Lower leg skin (tissue), 4 donors: ENCODE data around the gene WFDC12. TPM values are rescaled to one million over a fixed set of nuclear protein-coding genes. Genes with fewer than 3 reads are reported as not detected.

ENCODE experiments used
- DNase-seq, 2 donors: peaks; one replicate each; pipeline ENCODE4 v3.0.0-alpha.2; 2019; ENCODE audit warnings: low spot score in 2 of 2
- H3K4me3 ChIP-seq: fragments of 200-600 bp; sonication (generic); 2 replicates; pipeline ENCODE4 v1.5.1; 2017; ENCODE audit warnings: mild to moderate bottlenecking, low read depth; ENCODE audit not compliant: poor library complexity, severe bottlenecking
- POLR2A ChIP-seq, 2 donors: fragments of 450-650 bp; IDR thresholded peaks; one replicate each; pipeline ENCODE4 v1.6.1; 2016 to 2017; ENCODE audit warnings: antibody characterized with exemption in 2 of 2, mild to moderate bottlenecking in 1 of 2, moderate library complexity in 1 of 2
- WGBS, 2 donors: methylation state at CpG; one replicate each; pipeline ENCODE4 v1.1.5; 2018; 5-methylcytosine and 5-hydroxymethylcytosine counted together
- intact Hi-C: fragments of 100-400 bp; cut with DNase I; formaldehyde crosslinking; loops from one replicate; pipeline ENCODE4 v1.15.0; 2023; ENCODE audit warnings: low total_unique reads
- total RNA-seq, 4 donors: library from RNA; depleted of rRNA; stranded (reverse); fragments of >200 nt; gene quantifications; one replicate each; pipeline ENCODE4 v1.1.0, GENCODE V29; 2016
- TF ChIP-seq, protein P1 (sequence below), 3 donors: fragments of 450-650 bp; IDR thresholded peaks; one replicate each; pipeline ENCODE4 v1.5.1; 2016; ENCODE audit warnings: antibody characterized with exemption in 3 of 3, mild to moderate bottlenecking in 3 of 3, moderate library complexity in 2 of 3

The WFDC12 gene
- total RNA-seq, 4 donors from 2014 or later: 5.0 to 13.5 (median 9.4) TPM

DNA sequence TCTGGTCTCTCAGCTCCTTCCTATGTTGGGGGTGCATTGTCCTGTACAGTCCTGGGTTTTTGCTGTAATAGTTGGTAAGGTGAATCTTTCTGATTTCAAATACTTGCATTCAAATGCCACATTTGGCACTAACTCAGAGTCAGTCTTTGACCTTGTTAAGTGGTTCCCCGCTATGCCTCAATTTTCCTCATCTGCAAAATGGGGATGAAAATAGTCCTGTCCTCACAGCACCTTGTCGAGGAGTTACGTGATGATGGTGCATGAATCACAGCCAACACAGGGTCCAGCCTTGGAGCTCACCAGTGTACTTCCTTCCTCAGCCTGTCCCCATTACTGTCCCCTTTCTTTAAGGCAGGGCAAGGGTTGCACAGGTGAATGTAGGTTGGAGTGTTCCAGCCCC, 10.4 kb downstream of the WFDC12 start:
- no peak overlapping the region for H3K4me3 ChIP-seq
- no peak for DNase-seq
- intact Hi-C loops: no loop called here
- TF ChIP-seq, protein P1, sequence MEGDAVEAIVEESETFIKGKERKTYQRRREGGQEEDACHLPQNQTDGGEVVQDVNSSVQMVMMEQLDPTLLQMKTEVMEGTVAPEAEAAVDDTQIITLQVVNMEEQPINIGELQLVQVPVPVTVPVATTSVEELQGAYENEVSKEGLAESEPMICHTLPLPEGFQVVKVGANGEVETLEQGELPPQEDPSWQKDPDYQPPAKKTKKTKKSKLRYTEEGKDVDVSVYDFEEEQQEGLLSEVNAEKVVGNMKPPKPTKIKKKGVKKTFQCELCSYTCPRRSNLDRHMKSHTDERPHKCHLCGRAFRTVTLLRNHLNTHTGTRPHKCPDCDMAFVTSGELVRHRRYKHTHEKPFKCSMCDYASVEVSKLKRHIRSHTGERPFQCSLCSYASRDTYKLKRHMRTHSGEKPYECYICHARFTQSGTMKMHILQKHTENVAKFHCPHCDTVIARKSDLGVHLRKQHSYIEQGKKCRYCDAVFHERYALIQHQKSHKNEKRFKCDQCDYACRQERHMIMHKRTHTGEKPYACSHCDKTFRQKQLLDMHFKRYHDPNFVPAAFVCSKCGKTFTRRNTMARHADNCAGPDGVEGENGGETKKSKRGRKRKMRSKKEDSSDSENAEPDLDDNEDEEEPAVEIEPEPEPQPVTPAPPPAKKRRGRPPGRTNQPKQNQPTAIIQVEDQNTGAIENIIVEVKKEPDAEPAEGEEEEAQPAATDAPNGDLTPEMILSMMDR (IDR thresholded peaks at IDR 0.05): no peak
- no peak for TF ChIP-seq POLR2A (IDR thresholded peaks at IDR 0.05)
- WGBS, 2 donors: 64 to 70% methylated on average over 3 of the region's 3 CpGs

DNA sequence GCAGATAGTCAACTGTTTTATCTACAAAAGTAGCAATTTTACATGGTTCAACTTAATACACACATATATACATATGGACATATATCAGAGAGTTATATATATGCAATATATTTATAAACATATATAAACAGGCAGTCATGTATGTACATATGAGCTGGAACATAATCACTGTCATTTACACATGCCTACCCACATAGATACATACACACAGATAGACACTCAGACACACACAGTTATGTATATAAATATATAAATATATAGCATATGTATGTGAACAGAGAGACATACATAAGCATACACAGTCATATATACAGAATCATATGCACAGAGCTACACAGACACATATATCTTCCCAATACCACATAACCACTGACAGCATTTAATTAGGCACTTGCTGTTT, 11.5 kb downstream of the WFDC12 start:
- intact Hi-C loops: no loop called here
- DNase-seq: no peak
- H3K4me3 ChIP-seq: no peak overlapping the region
- TF ChIP-seq, protein P1 (IDR thresholded peaks at IDR 0.05): no peak
- no peak for TF ChIP-seq POLR2A (IDR thresholded peaks at IDR 0.05)

DNA sequence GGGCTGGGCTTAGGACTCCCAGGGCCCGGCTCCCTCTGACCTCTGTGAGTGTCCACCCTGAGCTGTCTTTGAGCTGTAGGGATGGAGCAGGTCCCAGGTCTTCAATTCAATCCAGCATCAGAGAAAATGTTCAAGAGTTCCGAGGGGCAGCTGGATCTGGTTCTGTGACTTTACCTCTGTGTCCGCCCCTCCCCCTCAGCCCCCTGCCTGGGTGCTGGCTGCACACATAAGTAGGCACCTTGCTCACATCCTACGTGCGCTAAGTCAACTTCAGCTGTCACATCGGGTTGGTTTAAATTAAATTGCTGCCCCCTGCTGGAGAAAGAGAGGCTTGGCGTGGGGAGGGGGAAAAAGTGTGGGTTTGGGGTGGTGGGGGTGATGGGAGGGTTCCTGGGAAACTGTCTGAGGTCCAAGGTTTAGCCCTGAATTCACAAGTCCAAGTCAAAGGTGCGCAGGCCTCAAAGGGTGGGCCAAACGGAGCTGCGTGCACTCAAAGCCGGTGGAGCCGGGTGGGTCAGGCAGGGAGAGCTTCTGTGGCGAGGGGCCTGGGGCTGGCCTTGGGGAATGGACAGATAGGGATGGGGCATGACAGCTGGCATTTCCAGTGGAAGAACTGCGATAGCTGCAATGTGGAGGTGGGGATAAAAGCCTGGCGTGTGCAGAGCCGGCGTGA, 12.3 kb downstream of the WFDC12 start:
- no peak for DNase-seq
- intact Hi-C loops: no loop called here
- no peak overlapping the region for H3K4me3 ChIP-seq
- no peak for TF ChIP-seq POLR2A (IDR thresholded peaks at IDR 0.05)
- TF ChIP-seq, protein P1 (IDR thresholded peaks at IDR 0.05): no peak
- 44 to 57% methylated on average over 17 of the region's 17 CpGs for WGBS, 2 donors

DNA sequence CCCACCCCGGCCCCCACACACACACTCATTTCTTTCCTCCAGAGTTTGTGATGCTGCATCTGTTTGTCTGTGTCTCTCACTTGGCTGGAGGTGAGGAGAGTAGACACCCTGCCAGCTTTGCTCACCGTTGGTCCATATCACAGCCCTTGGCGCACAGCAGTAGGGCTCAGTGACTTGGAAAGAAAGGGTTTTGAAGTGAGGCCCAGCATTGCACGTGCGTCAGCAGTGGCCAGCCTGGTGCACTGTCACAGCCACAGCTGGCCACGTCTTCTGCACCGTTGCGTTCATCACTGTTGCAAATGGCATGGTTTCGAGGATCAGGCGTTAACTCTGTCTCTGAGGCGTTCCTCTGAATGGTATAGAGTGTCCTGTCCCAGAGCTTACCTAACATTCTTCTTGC, 13.0 kb downstream of the WFDC12 start:
- intact Hi-C loops: no loop called here
- TF ChIP-seq, protein P1 (IDR thresholded peaks at IDR 0.05): no peak
- no peak for TF ChIP-seq POLR2A (IDR thresholded peaks at IDR 0.05)
- WGBS, 2 donors: 76 to 81% methylated on average over 11 of the region's 11 CpGs
- no peak overlapping the region for H3K4me3 ChIP-seq
- no peak for DNase-seq

DNA sequence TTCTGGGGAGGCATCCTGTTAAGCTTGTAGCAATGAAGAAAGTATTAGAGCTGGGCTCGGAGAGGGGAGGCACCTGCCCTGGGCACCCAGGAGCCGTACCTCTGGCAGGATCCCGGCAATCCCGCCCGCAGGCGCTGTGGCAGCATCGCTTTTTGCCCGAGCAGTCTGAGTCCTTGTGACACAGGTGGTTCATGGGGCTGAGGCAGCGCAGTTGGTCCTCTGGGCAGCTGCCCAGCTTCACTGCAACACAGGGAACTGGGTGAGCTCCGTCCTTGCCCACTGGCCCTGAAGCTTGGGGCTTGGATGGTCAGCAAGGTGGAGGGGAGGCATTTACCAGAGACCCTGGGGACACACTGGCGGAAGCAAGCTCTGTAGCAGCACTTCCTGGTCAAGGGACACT, 14.0 kb downstream of the WFDC12 start:
- TF ChIP-seq, protein P1 (IDR thresholded peaks at IDR 0.05): no peak
- no peak for DNase-seq
- 81 to 89% methylated on average over 10 to 11 of the region's 11 CpGs for WGBS, 2 donors
- H3K4me3 ChIP-seq: no peak overlapping the region
- intact Hi-C loops: no loop called here

DNA sequence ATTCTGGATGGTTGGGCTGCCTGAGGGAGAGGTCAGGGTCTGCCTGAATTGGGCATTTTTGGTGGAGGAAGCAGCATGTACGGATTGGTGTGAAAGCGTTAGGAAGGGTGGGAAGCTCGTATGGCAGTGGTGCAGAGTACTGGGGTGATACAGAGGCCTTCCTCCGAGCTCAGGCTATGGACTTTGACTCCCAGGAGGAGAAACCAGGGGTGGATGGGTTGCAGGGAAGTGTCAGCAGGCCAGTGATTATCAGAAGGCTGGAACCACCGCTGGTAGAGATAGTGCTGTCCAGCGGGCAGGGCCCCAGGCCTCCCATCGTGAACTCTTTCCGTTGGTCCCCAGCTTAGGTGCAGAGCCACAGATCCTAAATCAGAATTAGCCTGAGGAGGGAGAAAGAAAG, 14.6 kb downstream of the WFDC12 start:
- no peak for DNase-seq
- WGBS, 2 donors: 82 to 84% methylated on average over 8 of the region's 8 CpGs
- intact Hi-C loops: no loop called here
- H3K4me3 ChIP-seq: no peak overlapping the region
- TF ChIP-seq POLR2A (IDR thresholded peaks at IDR 0.05): no peak
- TF ChIP-seq, protein P1 (IDR thresholded peaks at IDR 0.05): no peak
